HEK293 (cell line): ENCODE measurements around the gene C6orf15.

Experiments
- CTCF ChIP-seq: fragments of 450-650 bp; formaldehyde crosslinking; IDR thresholded peaks from 2 replicates; pipeline ENCODE4 v1.5.1; 2016; ENCODE audit warnings: missing biosample characterization, missing genetic modification characterization
- ZNF311 ChIP-seq: fragments of 450-650 bp; formaldehyde crosslinking; IDR thresholded peaks from 2 replicates; pipeline ENCODE4 v1.5.1; 2017; ENCODE audit warnings: missing biosample characterization, missing genetic modification characterization, borderline replicate concordance
- ZNF843 ChIP-seq: fragments of 450-650 bp; formaldehyde crosslinking; IDR thresholded peaks from 2 replicates; pipeline ENCODE4 v1.5.1; 2016; ENCODE audit warnings: missing biosample characterization, missing genetic modification characterization

- no peak for TF ChIP-seq ZNF843 (tag by site-specific recombination)
- no peak for TF ChIP-seq CTCF
- TF ChIP-seq ZNF311 (tag by site-specific recombination), result no peak
These were observed 3.7 kb upstream of the C6orf15 start for GRCh38 chr6:31115941-31116560.
